T-helper 22 cell (primary cell): Measurements from ENCODE around the gene ADD1.
"Not testable (repeated sequence)": the region's sequence is repeated elsewhere in the genome, so short reads cannot be mapped to it uniquely, and the experiment has no call there.

Source experiments
- DNase-seq: peaks from one replicate; pipeline ENCODE4 v3.0.0-alpha.2; 2020; ENCODE audit warnings: low read depth

The ADD1 gene

DNA sequence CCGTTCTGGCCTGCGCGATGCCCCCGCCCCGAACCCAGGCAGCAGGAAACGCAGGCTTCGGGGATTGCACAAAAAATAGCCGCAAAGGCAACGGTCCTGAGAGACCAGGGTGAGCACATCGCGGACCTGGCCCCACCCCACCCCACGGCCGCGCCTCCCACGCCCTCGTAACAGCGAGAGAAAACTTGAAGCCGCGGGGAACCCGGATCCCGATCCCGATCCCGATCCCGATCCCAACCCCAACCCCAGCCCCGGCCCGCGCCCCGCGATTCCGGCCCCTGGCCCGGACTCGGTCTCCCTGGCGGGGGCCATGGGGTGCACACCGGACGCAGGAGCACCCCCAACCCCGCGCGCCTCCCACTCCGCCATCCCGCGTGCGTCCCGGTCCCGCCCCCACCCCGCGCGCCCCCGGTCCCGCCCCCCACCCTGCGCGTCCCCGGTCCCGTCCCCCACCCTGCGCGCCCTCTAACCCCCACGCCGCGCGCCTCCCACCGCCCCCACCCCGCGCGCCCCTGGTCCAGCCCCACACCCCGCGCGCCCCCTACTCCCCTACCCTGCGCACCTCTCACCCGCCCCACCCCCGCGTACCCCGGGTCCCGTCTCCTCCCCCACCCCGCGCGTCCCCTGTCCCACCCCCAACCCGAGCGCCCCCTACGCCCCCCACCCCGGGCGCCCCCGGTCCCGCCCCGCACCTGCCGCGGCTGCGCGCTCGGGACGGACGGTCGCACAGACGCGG is 90.6 kb downstream of the ADD1 start:
- peak; percentile 56 for DNase-seq

DNA sequence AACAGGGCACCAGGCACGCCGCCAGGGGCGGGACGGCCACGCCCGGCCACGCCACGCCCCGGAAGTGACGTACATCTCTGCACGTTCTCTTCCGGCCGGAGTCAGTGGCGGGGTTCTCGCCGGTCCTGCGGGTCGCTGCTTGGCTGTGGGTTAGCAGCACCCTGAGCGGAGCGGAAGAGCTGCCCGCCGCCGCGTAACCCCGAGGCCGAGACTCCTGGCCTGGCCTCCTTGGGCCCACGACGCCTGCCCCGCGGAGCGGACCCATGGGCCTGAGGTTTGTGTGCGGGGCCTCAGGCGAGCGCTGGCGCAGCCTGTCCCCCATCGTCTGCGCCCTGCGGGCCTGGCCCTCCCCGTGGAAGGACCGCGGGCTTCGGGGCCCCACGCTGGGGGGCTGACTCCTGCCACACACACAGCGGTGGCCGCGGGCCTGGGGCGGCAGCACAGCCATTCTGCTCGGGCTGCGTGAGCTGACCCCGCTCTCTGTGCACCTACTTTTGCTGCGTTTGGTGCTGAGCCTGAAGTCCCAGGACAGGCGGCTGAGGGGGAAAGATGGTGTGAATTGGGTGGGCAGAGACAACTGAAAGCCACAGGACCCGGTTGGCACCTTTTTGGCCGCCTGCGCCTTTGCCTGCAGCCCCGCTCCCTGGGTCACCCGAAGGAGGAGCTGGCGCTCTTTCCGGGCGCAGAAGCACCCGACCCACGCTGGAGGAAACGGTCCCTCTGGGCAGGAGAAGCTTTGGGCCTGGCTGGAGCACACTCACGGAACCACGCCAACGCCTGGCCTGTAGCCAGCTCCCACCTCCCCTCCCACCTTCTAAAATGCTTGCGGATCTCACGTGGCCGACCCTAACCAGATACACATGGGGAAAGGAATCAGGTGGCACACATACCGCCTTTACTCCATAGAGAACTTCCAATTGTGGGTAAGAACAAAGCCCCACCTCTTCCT is 91.4 kb downstream of the ADD1 start:
- DNase-seq, result peak; percentile 90

DNA sequence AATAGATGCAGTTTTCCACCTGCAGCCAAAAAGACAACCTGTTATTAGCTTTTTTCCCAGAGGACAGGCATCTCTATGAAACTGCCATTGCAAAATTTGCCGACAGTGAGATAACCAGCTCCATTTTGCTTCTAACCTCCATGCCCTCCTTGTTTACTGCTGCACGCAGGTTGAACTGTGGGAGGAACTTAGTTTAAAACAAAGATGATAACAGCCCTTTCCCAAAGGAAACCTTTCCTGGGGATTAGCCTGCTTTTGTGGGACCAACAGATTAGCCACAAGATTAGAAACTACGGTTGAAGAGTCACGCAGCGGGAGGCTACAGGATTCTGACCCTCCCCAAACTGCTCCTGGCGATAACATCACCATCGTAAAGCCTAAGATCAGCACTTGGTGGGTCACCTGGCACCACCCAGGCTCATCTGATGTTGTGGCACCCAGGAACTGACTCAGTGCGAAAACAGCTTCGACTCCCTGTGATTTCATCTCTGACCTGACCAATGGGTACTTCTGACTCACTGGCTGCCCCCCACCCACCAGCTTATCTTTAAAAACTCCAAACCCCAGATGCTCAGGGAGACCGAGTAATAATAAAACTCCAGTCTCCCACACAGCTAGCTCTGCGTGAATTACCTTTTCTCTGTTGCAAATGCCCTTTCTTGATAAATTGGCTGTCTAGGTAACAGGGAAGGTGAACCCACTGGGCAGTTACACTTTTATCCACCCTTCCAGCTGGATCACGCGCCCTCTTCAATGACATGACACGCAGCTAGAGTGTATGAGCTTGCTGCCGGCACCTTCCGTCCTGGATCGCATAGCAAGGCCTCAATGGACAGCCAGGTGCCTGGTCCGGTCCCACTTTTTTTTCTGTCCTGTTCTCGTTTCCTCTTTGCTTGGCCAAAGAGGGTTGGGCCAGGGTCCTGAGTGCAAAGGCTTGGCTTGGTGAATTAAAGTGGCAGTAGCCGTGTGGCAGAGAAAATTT is 92.4 kb downstream of the ADD1 start:
- DNase-seq, result peak; percentile 73

DNA sequence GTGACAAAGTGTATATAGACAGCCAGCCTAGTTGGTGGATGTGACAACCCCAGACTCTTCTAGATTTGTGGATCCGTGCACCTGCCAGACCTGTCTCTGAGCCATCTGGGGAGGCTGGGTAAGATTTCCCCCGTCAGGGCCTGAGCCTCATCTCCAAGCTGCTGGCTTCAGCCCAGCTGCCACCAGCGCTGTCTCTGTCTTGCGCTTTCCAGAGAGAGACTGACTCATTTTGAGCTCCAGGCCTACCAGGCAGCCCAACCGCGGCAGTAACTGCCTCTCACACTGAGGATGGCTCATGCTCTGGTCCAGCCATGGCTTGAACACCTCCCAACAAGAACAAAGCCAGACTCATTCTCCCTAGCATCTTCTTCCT is 93.1 kb downstream of the ADD1 start:
- peak; percentile 46 for DNase-seq

DNA sequence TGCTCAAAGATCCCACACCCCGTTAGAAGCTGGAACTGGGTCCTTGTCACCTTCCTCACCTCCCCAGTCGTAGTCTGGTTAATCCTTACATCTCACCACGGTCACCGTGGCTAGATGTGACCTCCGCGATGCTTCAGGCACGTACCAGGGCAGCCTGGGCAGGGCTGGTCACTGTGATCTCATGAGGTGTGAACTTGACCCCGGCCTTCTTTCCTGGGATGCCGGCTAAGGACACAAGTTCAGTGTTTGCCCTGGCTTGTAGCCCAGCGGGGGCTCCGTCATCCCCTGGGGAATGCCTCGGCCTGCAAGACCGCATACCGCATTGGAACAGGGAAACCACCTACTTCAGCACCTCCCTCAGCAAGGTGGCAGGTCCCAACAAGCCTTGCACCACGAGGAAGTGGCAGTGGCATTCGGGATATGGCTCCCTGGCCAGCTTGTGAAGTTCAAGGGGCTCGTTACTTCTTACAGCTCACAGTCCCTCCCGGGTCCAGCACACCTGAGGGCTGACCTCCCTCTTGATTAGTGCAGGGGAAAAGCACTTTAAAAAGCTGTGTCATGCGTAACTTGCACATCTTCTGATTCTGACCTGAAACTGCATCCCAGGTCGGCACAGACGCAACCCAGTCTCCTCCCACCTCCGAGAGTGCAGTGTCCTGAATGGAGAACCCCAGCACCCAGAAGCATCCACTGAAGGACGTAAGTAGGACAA is 93.7 kb downstream of the ADD1 start:
- peak; percentile 39 for DNase-seq

DNA sequence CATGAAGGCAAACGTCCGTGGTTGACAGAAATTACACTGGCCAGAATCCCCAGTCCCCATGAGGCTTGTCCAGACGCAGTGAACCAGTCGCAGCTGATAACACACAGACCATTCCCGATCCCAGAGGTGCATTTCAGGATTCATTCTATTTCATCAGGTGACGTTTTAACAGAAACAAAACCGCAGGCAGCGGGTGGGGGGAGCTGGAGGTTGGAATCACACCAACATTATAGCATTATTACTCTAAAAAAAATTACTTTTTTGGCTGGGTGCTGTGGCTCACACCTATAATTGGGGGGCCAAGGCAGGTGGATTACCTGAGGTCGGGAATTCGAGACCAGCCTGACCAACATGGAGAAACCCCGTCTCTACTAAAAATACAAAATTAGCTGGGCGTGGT is 94.3 kb downstream of the ADD1 start:
- no peak for DNase-seq

DNA sequence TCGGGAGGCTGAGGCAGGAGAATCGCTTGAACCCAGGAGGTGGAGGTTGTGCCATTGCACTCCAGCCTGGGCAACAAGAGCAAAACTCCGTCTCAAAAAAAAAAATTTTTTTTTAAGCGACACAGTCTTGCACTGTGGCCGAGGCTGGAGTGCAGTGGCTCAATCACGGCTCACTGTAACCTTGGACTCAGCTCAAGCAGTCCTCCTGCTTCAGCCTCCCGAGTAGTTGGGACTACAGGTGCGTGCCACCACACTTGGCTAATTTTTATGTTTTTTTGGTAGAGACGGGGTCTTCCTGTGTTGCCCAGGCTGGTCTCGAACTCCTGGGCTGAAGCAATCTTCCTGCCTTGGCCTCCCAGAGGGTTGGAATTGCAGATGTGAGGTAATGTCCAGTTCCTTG is 94.8 kb downstream of the ADD1 start:
- not testable (repeated sequence) for DNase-seq

DNA sequence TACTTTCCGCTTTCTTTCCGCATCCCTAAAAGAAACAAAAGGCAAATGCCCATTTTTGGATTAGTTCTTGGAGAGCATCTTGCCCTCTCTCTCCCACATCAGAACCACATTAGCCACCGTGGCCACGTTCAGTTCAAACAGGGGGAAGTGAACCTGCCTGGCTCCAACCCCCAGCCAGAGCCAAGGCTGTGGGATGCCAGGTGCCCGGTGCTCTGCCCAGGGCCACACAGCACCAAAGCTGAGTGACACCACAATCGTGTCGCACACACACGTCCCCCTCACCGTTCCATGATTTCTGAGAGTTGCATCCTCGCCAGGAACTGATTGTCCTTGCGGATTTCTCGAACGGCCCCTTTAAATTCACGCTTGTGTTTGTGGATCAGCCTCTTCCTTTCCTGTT is 95.3 kb downstream of the ADD1 start:
- no peak for DNase-seq

DNA sequence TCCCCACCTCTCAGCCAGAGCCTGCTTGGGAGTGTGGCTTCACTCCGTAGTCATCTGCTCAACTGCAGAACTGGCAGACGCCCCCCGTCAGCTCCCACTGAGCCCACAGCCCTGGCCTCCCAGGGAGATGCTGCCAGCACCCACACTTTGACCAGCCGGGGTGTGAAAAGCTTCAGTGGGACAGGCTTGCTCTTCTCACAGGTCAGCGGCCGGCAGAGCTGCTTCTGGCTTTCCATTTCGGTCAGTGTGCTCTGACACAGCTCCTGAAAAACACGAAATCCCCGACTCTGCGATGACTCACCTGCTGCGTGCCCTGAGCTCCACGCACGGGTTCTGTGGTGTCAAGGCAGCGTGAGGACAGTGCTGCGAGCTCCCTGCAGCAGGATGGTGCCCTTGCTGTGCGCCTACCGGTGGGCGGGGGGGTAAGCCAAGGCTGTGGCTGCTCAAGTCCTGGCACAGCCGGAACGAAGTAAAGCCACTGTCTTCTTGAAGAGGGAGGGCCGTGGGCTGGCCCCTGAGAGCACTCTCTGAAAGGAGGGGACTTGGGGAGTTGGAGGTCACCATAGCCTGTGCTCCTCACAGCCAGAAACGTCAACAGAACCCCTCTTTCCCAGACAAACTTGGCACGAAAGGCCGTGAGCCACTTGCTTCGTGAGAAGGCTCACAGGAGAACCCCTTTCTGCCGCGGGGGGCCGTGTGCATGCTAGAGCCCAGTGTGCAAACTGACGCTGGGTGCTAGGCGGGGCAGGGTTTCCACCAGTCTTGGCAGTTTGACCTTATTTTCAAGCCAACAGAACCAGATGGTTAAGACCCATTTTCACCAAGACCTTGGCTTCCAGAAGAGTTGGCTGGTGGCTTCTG is 96.0 kb downstream of the ADD1 start:
- DNase-seq, result no peak

DNA sequence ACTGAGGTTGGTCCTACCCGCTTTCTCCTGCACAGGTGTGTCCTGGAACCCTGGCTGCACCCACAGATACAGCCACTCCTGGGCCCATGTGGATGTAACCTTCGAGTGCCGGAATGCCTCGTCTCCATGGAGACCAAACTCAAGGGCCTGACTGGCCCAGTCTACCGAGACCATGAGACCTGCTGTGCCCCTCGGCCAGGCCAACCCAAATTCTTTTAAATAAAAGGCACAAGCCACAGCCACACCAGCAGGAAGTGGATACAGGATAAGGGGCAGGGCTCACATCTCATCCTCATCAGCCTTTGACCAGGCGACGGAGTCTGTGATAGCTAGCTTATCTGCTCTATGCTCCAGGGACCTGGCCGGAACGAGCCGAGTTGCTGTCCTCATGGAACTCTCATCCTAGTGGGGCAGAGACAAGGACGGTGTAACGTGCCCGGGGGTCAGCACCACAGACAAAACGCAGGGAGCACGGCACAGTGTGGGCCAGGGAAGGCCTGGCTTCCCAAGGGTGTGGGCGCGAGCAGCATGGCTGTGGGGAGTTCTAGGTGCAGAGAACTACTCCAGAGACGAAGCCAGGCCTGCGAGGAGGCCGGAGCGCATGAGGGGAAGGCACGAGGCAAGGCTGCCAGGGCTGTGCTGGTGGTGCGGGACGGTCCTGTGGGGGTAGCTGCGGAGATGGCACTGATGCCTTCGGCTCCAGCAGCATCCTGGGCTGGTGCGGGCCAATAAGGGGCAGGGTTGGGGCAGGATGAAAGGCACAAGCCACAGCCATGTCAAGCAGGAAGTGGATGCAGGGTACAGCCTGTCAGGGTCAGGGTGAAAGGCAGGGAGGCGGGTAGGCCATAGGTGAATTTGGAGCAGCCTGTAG is 96.9 kb downstream of the ADD1 start:
- no peak for DNase-seq

DNA sequence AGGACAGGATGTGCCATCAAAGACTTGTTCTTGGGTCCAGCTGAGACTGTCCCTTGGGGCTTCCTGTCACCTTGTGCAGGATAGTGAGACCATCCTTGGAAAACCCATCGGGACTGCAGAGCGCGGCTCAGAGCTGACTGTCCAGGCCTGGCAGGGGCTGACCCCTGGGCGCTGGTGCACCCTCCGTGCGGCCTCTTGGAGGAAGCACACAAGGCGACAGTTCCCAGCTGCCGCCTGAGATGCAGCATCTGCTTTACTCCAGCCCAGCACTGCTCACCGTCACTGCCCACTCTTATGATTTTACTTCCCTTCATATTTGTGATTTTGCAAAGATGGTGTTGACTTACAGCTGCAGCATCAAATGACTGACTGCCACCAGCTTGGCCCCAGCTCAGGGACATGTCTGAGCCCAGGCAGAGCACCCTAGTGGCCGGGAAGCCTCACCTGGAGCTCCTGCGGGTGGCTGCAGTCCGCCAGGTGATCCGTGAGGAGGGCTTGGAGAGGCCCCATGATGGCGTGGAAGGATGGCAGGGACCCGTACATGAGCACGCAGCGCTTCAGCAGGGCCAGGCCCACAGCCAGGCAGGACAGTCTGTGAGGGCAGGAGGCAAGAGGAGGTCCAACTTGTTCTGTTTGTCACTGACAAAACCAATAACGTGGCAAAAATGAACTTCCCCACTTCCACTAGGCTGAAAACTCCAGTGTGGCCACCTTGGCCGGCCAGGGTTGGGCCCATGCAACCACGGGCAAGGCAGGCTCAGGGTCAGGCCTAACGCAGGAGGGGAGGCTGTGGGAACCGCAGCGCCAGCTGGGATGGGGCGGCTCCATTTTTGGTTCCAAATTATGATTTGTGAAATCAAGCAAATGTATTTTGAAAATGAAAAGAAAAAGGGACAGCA is 97.7 kb downstream of the ADD1 start:
- no peak for DNase-seq

DNA sequence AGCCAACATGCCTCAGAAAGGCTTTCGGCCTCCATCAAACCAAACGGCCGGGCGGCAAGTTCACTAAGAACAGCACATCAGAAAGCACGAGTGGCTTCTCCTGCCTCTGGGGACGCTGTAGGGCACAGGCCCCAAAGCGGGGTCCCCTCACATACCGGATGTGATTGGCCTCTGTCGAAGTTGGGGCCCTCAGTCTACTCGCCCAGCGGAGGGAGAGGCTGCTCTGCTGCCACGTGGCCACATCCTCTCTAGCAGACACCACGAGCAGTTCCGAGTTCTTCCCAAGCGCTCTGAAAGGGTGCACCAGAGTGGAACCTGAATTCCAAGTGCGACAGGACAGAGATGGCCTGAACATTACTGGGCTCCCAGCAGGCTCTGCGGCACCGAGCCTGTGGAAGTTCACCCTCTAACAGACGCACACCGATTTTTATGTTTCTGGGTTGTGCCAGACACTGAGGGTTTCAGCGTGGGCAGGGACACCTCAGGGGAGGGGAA is 98.4 kb downstream of the ADD1 start:
- DNase-seq, result no peak

DNA sequence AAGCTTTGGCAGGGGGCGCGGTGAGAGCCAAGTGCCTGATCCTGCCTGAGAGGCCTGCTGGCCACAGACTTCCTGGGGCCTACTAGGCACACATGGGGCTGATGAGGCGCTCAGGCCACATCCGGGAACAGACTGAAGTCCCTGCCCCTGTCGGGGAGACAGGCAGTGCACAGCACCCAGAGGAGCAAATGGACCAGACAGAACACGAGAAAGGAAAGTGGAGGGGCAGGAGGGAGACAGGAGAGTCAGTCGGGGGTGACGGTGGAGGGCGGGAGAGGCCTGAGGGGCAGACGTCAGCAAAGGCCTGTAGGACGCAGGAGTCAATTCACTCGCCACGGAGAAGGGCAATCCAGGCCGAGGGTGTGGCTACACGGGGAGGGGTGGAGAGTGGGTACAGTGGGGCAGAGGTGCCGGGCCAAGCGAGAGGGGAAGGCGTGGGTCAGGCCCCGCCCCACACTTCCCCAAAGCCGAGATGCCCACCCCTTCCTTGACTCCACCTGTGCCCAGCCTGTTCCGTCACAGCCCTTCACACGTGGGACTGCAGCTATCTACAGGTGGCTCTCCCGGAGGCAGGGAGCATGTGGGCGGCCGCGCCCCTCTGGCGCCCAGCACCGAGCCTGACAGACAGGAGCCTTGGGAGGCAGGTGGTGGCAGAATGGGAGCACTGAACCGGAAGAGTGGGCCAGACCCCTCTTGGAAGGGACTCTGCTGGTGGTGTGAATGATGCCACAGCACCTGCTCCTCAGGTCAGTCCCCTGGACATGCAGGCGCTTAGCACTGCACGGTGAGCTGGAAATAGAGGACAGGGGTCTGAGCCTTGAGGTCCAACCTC is 99.1 kb downstream of the ADD1 start:
- peak; percentile 39 for DNase-seq

DNA sequence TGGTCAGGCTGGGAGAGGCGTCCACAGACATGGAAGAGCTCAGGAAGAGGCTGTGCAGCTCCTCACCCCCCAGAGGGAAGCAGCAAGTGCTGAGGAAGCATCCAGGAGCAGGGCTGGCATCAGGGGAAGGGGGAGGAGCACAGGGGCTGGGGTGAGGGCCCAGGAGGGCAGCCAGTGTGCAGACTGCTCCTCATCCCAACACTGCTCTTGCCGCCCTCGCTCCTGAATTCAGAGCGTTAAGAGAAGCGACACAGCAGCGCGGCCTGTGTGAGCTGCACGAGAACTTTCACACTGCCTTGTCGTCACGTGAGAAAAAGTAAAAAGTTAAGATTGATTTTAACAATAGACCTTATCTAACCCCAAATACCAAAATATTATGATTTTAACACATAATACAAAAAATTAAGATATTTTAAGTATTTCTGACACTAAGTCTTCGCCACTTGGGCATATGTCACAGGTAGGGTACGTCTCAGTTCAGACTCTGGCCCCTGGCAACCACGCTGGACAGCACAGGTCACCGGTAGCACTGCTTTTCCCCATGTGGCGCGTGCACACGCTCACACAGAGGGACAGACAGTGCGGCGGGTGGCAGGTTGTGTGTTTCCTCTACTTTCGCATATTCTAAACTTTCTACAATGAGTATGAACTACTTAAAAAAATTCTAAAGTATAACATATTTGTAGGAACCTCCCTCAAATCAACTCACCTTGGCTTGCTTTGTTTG is 99.9 kb downstream of the ADD1 start:
- DNase-seq, result no peak

DNA sequence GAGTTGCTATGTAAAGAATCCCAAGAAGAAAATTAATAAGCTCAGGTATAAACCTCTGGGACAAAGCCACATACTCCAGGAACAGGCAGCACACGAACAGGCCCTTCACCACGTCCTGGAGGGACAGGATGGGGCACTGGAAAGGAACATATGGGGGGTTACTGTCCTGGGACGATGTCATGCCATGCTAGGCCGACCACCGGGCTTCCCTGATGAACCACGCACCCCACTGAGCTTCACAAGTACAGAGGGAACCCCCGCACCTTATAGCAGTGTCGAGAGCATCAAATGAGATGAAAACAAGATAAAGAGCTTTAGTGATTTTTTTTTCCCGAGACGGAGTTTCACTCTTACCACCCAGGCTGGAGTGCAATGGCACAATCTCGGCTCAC is 100.4 kb downstream of the ADD1 start:
- DNase-seq, result no peak
